ENCODE measurements around the gene TST. TPM values are rescaled to one million over a fixed set of nuclear protein-coding genes. Genes with fewer than 3 reads are reported as not detected.
A peak's percentile ranks its signal among the peaks of the same experiment; 100 is the strongest.

TST gene
- total and polyA plus RNA-seq, 2 of the 8 experiments (the other 6 are each of a cell fraction or from before 2014, with no cell fraction given), result 22.6 to 61.6 TPM

DNA sequence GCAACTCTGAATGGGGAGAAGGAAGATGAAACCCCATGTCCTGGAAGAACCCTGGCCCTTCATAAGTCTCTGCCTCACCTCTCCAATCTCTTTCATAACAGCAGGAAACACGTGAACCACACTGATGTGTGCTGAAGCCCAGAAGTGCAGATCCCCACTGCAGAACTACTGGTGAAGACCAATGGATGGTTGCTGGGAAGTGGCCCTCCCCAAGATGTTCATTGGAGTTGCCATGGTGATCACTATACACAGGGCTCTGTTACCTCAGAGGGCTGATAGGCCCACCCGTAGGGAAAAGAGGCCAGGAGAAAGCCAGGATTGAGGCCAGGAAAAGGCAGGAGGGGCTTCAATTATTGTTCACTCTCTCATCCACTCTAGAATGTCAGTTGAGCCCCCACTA, 11.6 kb downstream of the TST start:
- Histone ChIP-seq H4K20me1 (replicated peaks in 1 of 2; ENCODE audit: control insufficient read depth in 1 of 2, insufficient read depth in 2 of 2, low read length in 2 of 2) (peaks cover 0 to 4% of the 10 kb centered on the region in 2 experiments), H4K5ac (ENCODE audit: insufficient read length, low read depth, low read length) (no peak overlapping the region), H4K91ac (replicated peaks; ENCODE audit: insufficient read length, low read length) (no peak overlapping the region), H3K79me1 (ENCODE audit: low read depth, low read length) (no peaks in the 10 kb centered on the region), H3K9ac (replicated peaks in 1 of 4; ENCODE audit: extremely low read depth in 1 of 4, low read depth in 3 of 4, low read length in 3 of 4) (no peak overlapping the region), H3K14ac (ENCODE audit: insufficient read length) (no peak overlapping the region), H2BK20ac (ENCODE audit: low read length) (no peak overlapping the region), H2BK120ac (replicated peaks; ENCODE audit: low read depth, low read length) (no peak overlapping the region), H3K4me2 (ENCODE audit: insufficient read depth in 1 of 2, low read depth in 2 of 2, low read length in 2 of 2) (no peak overlapping the region), H3K9me3 (ENCODE audit: insufficient read depth in 2 of 2, low read depth in 1 of 2, low read length in 1 of 2) (no peaks in the 10 kb centered on the region), H3K23me2 (ENCODE audit: low read depth, low read length) (no peaks in the 10 kb centered on the region), H3K18ac (ENCODE audit: extremely low read depth, low read length) (no peak overlapping the region), H3K4me1 (replicated peaks in 1 of 4; ENCODE audit: control insufficient read depth in 3 of 4, insufficient read depth in 4 of 4, low read length in 3 of 4) (peaks cover 0 to 1% (median under 1%) of the 10 kb centered on the region in 4 experiments; a peak in 3 of 7 replicates), H3K23ac (ENCODE audit: insufficient read length) (no peak overlapping the region), H3K79me2 (ENCODE audit: control insufficient read depth in 1 of 2, insufficient read depth in 2 of 2, low read length in 2 of 2) (no peaks in the 10 kb centered on the region), H2BK12ac (ENCODE audit: low read depth, low read length) (no peak overlapping the region), H4K8ac (ENCODE audit: extremely low read depth, insufficient read depth, low read length) (no peak overlapping the region), H3K56ac (replicated peaks; ENCODE audit: insufficient read length, low read depth, low read length) (no peak overlapping the region), H3K27me3 (replicated peaks in 1 of 4; ENCODE audit: control insufficient read depth in 3 of 4, extremely low read depth in 1 of 4, insufficient read depth in 3 of 4, low read length in 3 of 4) (peaks cover 0 to 3% (median 0%) of the 10 kb centered on the region in 4 experiments; a peak in 2 of 7 replicates), H2BK5ac (ENCODE audit: low read depth, low read length) (no peak overlapping the region), H2AFZ (ENCODE audit: low read length) (no peak overlapping the region), H3K4me3 (ENCODE audit: extremely low read depth in 1 of 4, insufficient read depth in 2 of 4, low read depth in 3 of 4, low read length in 4 of 4) (no peak overlapping the region), H2AK5ac (ENCODE audit: low read depth, low read length) (no peak overlapping the region), H2BK15ac (ENCODE audit: low read length) (no peak overlapping the region), H3K4ac (replicated peaks; ENCODE audit: insufficient read length, low read depth, low read length) (no peak overlapping the region), H3K27ac (ENCODE audit: low read depth, low read length) (no peak overlapping the region), H3K36me3 (ENCODE audit: control insufficient read depth in 2 of 4, insufficient read depth in 4 of 4, low read length in 3 of 4) (no peaks in the 10 kb centered on the region)
- FAIRE-seq (peak; percentile 19), DNase-seq (ENCODE audit: low read depth in 1 of 2, low spot score in 2 of 2) (no peak)
- ChIA-PET CTCF (ENCODE audit: partially characterized antibody) (interaction anchor here (1.0 to 2.9 kb wide), 7 partner anchors 9 to 250 kb away, joined by 3 to 14 read pairs (median 5); no protein-coding TSS in a partner anchor), POLR2A (ENCODE audit: partially characterized antibody) (interaction anchor here (1.3 to 4.1 kb wide), 2 partner anchors 12 kb away, joined by 5 to 18 read pairs; partner anchors contain the start of genes MPST and TST)
- WGBS, 2 experiments (ENCODE audit: extremely low coverage in 1 of 2, insufficient coverage in 1 of 2, insufficient read length in 1 of 2, insufficient replicate concordance in 2 of 2, low coverage in 1 of 2, low lambda C conversion rate in 2 of 2, missing lambda C conversion rate in 1 of 2), result 57% methylated on average over 2 of the region's 2 CpGs; no CpG with 5 or more reads in 1 of the 2 experiments
- TF ChIP-seq TCF12 (IDR thresholded peaks at IDR 0.05; ENCODE audit: low read depth, low read length) (no peak), SRF (IDR thresholded peaks at IDR 0.05; ENCODE audit: low read depth, low read length) (no peak), CTBP2 (IDR thresholded peaks at IDR 0.05; ENCODE audit: borderline replicate concordance, insufficient read depth, insufficient read length, low read length) (no peak), BRCA1 (IDR thresholded peaks at IDR 0.05; ENCODE audit: low read depth, low read length) (no peak), TEAD4 (IDR thresholded peaks at IDR 0.05; ENCODE audit: low read depth, low read length) (no peak), SIN3A (conservative IDR thresholded peaks at IDR 0.05 in 1 of 2, IDR thresholded peaks at IDR 0.05 in 1 of 2; ENCODE audit: low read depth in 1 of 2, low read length in 2 of 2) (no peak), EGR1 (IDR thresholded peaks at IDR 0.05; ENCODE audit: borderline replicate concordance, low read depth, low read length) (no peak), BCL11A (IDR thresholded peaks at IDR 0.05; ENCODE audit: low read depth in 2 of 2, low read length in 2 of 2) (no peak), HDAC6 (IDR thresholded peaks at IDR 0.05; ENCODE audit: low read depth, low read length) (no peak), RBBP5 (IDR thresholded peaks at IDR 0.05; ENCODE audit: borderline replicate concordance, low read depth, low read length) (no peak), TAF1 (IDR thresholded peaks at IDR 0.05; ENCODE audit: low read depth, low read length) (no peak)
- TF ChIP-seq, protein P1, sequence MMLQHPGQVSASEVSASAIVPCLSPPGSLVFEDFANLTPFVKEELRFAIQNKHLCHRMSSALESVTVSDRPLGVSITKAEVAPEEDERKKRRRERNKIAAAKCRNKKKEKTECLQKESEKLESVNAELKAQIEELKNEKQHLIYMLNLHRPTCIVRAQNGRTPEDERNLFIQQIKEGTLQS (IDR thresholded peaks at IDR 0.05; ENCODE audit: insufficient read depth, low read depth, low read length), result no peak

All from H1 (cell line).